ENCODE data around the gene CPA2.

CPA2 gene

DNA sequence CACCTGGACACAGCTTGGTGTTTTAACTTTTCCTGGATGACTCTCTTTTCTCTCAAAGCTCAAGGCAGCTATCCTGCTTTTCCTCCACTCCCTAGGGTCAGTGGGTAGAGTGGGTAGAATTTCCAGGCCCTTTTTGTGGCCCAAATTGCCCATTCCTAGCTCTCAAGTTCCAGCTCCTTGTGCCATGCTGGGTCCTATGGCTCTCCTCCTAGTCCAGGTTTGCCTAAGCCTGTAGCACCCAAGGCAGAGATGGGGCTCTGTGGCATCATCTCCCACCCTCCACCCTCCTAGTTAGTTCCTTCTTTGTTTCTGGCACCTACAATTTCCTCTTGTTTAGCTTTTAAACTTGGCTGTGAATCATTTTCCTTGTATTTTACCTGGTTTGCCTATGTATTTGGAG lies 36.0 kb downstream of the CPA2 start:
- no peak overlapping the region for H3K4me3 ChIP-seq (ENCODE audit: low read length)
- TF ChIP-seq, protein P1, sequence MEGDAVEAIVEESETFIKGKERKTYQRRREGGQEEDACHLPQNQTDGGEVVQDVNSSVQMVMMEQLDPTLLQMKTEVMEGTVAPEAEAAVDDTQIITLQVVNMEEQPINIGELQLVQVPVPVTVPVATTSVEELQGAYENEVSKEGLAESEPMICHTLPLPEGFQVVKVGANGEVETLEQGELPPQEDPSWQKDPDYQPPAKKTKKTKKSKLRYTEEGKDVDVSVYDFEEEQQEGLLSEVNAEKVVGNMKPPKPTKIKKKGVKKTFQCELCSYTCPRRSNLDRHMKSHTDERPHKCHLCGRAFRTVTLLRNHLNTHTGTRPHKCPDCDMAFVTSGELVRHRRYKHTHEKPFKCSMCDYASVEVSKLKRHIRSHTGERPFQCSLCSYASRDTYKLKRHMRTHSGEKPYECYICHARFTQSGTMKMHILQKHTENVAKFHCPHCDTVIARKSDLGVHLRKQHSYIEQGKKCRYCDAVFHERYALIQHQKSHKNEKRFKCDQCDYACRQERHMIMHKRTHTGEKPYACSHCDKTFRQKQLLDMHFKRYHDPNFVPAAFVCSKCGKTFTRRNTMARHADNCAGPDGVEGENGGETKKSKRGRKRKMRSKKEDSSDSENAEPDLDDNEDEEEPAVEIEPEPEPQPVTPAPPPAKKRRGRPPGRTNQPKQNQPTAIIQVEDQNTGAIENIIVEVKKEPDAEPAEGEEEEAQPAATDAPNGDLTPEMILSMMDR (conservative IDR thresholded peaks at IDR 0.05; ENCODE audit: low read length), result no peak
- DNase-seq (ENCODE audit: low read depth), result no peak

DNA sequence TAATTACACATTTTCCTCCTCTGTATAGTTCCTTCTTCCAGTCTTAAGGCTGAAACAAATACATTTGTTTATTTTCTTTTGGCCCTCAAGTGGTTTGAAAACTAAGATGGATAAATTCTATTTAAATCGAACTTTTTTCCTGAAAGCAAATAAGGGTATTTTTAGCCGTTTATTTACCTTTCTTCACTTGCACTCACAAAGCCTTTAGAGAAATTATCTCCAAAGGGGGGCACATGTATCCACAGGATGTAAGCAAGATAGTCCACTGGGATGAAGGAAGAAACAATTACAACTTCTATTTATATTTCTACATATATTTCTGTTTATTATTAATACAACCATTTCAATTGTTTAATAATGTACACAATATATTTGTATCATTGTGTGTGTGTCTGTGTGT lies 36.5 kb downstream of the CPA2 start:
- no peak for DNase-seq (ENCODE audit: low read depth)
- no peak overlapping the region for H3K4me3 ChIP-seq (ENCODE audit: low read length)
- TF ChIP-seq, protein P1 (conservative IDR thresholded peaks at IDR 0.05; ENCODE audit: low read length), result no peak

DNA sequence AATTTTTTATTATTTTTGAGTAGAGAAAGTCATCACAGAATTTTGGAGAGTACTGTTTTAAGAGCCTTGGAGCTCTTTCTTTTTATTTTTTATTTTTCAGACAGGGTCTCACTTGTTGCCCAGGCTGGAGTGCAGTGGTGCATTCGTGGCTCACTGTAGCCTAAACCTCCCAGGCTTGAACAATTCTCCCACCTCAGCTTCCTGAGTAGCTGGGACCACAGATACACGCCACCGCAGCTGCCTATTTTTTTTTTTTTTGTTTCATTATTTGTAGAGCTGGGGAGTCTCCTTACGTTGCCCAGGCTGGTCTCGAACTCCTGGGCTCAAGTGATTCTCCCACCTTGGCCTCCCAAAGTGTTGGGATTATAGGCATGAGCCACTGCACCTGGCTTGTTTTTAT lies 36.9 kb downstream of the CPA2 start:
- H3K4me3 ChIP-seq (ENCODE audit: low read length), result no peak overlapping the region
- TF ChIP-seq, protein P1 (conservative IDR thresholded peaks at IDR 0.05; ENCODE audit: low read length), result no peak
- no peak for DNase-seq (ENCODE audit: low read depth)

DNA sequence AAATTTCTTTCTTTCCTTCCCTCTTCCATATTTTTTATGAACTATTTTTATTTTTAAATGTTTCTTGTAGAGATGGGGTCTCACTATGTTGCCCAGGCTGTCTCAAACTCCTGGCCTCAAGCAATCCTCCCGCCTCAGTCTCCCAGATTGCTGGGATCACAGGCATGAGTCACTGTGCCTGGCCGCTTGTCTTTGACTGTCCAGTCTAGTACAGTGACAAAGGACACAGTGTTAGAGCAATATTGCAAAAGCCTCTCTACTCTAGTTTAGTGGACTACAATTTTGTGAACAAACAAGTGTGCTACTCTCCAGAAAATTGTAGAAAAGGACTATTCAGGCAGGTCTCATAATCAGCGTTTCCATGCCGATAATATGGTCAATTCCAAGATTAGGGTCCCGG lies 37.3 kb downstream of the CPA2 start:
- DNase-seq (ENCODE audit: low read depth), result no peak
- no peak overlapping the region for H3K4me3 ChIP-seq (ENCODE audit: low read length)
- TF ChIP-seq, protein P1 (conservative IDR thresholded peaks at IDR 0.05; ENCODE audit: low read length), result no peak

DNA sequence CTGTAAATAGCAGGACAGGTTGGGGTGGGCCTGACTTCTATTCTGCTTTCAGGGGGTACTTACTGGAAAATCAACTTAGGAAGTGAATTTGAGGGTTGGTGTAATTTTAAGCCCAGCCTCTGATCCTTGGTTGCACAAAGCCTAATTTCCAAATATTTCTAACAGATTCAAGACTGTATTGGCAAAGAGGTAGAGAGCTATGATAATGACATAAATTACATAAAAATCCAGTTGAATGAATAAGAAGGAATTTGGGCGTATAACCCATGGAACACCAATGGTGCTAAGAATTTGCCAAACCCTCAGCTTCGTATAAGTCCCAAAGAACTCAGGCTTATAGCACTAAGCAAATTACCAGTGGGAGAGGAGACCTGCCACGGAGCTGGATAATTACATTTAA lies 38.2 kb downstream of the CPA2 start:
- TF ChIP-seq, protein P1 (conservative IDR thresholded peaks at IDR 0.05; ENCODE audit: low read length), result no peak
- no peak overlapping the region for H3K4me3 ChIP-seq (ENCODE audit: low read length)
- peak; percentile 31 for DNase-seq (ENCODE audit: low read depth)

DNA sequence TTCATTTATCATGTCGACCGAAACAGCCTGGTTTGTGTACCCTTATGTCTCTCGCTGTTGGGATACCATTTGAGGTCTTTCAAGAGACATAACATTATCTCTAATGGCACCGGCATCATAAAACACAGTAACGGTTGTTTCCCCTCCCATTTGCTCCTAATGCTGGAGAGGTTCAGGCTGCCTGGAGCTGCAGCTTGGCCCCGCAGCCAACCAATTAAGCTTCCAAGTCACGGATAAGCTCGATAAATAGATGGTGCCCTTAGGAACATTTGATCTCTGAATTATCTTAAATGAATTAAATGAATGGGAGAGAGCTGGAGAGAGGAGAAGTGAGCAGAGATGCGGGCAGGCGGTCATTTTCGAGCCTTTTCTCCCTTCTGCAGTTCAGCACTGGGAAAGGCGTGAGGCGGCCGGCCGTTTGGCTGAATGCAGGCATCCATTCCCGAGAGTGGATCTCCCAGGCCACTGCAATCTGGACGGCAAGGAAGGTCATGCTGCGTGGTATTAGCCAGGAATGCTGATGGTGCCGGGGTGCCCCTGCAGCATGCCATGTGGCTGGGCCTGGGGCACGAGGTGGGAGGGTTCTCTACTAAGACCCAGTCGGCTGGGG lies 38.9 kb downstream of the CPA2 start:
- no peak overlapping the region for H3K4me3 ChIP-seq (ENCODE audit: low read length)
- DNase-seq (ENCODE audit: low read depth), result no peak
- TF ChIP-seq, protein P1 (conservative IDR thresholded peaks at IDR 0.05; ENCODE audit: low read length), result no peak

DNA sequence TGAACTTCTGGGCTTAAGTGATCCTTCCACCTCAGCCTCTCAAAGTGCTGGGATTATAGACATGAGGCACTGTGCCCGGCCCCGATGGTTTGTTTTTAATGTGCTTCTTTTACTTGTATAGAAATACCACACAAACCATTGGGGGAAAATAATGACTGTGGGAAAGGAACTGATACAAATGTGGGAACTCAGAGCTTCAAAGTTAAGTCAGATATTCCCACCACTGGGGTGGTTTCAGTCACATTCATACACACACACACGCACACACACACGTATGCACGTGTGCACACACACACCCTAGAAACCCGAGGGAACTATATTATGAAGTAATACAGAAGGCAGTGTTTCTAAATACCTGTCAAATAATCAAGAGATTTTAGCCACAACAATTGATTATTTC lies 43.3 kb downstream of the CPA2 start:
- H3K4me3 ChIP-seq (ENCODE audit: low read length), result no peak overlapping the region
- TF ChIP-seq, protein P1 (conservative IDR thresholded peaks at IDR 0.05; ENCODE audit: low read length), result no peak
- DNase-seq (ENCODE audit: low read depth), result no peak

All from AG10803 (cell line).